NCI-H1694 (cell line): Measurements from ENCODE around the gene RBM20.
"Not testable (repeated sequence)": the region's sequence is repeated elsewhere in the genome, so short reads cannot be mapped to it uniquely, and the experiment has no call there.

Source experiments
- DNase-seq: peaks from one replicate; lab custom pipeline; 2025; lab: John Stamatoyannopoulos, UW

RBM20 gene

GRCh38 chr10:110704906-110705476, 60.9 kb downstream of the RBM20 start:
- no peak for DNase-seq

- not testable (repeated sequence) for DNase-seq
Measured at GRCh38 chr10:110705596-110705995, 61.5 kb downstream of the RBM20 start.

DNA sequence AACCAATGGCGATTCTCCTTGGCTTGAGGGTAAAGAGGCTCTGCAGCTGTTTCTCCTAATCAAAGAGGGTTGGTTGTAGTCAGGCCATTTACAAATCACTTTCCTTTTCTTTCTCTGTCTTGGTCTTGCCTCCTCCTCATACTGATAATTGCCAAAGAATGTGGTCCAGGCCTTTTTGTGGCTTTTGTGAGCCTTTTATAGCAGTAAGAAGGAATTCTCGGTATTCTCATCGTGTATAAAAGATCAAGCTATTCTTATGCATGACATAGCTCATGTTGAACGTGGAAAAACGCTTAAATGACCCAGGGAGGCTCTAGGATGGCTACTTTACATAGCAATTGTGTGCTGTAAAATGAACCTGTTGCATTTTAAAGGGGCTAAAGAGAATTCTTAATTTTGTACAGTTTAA, 62.6 kb downstream of the RBM20 start:
- no peak for DNase-seq

DNA sequence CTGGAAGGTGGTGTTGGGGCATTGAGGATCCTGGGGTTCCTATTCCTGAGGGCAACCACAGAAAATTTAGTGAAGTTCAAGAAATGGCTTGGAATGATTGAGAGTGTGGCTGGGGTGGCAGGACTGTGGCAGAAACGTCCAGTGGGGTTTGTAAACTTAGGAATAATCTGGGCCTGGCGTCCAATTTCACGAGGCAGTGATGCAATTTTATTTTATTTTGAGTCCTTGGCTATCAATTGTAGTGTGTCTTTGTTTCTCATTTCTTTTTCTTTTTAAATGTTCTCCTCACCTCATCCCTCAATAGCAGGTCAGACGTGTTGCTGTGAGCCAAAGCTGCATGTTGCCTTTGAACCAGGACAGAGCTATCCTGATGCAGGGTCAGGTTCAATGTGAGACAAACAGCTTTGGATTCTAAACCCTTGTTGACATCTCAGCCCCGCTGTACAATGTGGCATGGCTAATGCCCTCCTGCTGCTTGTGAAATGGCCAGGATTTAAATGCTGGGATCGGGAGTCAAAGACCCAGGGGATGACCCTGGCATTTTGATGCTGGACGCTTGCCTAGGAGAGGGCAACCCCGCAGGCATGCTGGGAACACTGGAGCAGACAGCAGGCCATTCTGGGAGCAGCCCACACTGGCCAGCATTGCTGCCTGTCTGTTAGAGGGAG, 64.8 kb downstream of the RBM20 start:
- DNase-seq = no peak

DNA sequence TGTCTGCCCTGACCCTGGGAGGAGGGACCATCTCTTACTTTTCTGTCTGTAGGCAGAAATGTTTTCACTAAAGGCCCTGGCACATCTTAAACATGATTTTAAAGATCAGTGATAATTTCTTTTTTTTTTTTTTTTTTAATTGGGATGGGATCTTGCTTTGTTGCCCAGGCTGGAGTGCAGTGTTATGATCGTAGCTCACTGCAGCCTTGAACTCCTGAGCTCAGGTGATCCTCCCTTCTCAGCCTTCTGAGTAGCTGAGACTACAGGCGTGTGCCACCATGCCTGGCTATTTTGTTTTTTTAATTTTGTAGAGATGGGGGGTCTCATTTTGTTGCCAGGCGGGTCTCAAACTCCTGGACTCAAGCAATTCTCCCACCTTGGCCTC, 65.3 kb downstream of the RBM20 start:
- DNase-seq = no peak

DNA sequence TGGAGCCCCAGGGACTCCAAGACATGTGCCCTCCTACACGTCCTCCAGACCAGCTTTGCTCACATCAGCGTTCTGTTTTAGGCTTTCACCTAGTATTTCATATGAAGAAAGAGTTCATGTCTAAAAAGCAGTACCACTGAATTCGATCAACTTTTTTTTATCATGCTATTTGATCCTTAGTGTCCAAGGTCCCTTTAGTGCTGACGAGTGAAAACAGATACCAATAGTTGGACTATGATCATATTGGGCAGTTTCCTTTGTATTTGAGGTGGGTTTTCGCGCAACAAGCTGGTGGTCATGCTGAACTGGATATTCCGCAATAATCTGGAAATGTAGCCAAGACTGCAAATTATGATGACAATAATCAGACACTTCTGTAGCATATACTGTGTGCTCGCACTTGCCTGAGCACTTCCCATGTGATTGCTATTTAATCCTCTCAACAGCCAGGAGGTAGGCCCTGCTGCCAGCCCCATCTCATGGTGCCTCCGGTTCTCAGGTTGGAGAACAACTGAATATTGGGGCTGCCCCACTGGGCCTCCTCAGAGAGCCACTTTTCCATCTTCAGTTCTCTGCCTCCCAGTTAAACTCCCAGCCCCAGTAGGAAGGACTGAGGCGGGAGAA, 65.9 kb downstream of the RBM20 start:
- no peak for DNase-seq

DNA sequence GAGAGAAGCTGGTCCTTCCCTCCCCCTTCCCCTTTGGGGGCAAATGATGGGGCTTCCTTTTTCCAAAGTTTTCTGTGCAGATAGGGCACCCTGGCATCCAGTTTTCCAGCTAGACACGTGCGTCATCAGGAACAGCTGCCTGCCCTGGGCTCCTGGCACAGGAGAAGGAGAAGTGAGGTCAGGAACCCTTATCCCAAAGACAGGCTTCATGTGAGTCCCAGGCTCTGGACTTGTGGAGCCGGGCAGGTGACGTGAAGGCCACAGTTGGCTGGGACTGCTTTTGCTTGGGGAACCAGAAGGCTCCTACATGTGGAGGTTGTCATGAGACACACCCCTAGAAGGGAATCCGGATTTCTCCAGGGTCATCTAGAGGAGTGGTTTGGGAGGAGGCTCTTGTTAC, 66.5 kb downstream of the RBM20 start:
- DNase-seq = no peak

- no peak for DNase-seq
Measured at GRCh38 chr10:110711382-110711781, 67.2 kb downstream of the RBM20 start.

- no peak for DNase-seq
Measured at GRCh38 chr10:110714356-110714755, 70.2 kb downstream of the RBM20 start.

DNA sequence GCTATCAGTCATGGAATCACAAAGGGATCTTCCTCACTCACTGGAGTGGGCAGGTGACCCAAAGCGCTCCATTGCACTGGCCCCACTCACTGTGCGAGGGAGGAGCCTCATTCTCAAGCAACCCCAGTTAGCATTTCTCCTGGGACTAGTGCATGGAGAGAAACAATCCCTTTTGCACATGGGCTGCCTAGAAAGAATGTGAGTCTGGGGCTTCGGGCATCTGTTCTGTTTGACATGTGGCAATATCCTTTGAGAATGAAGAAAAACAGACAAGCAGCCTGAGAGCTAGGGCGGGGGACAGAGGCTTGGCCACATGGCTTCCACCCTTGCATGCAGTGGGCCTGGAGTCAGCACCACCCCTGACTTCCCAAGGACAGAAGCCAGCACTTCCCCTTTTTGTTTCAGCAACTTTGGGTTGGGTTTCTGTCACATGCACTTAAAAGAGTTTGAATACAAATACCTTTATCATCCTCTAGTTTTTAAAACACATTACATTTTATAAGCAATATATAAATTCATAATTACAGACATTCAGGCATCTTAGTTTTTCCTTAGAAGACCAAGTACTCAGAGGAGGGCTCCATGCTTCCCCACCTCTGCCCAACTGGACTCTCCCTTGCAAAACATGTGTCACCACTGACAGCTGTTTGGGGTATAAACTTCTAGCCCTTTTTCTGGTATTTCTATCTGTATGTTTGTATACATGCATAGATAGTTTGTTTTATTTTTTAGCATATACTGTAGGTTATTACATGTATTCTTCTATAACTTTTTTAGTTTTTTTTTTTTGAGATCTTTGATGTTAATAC, 73.8 kb downstream of the RBM20 start:
- peak; percentile 53 for DNase-seq

- no peak for DNase-seq
Measured at GRCh38 chr10:110721406-110722038, 77.4 kb downstream of the RBM20 start.

GRCh38 chr10:110723224-110723891, 79.2 kb downstream of the RBM20 start:
- no peak for DNase-seq

- DNase-seq = no peak
Measured at GRCh38 chr10:110724116-110724921, 80.2 kb downstream of the RBM20 start.

DNA sequence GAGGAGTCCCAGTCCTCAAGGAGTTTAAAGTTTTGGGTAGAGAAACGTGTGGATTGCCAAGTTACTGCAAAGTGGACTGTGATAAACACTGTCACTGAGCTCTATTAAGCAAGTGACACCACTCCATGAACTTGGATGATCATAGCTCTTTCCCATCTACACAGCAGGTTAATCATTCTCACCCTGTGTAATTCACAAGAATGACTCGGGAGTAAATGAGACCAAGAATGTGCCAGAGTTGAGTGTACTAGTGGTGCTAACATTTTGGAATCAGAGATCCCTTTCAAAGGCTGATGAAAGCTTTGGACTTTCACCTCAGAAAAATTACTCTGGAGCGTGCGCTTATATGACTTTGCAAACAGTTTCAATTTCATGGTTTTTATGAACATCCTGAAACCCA, 80.8 kb downstream of the RBM20 start:
- no peak for DNase-seq

- DNase-seq = peak; percentile 37
Measured at GRCh38 chr10:110725801-110726630, 81.9 kb downstream of the RBM20 start.

- DNase-seq = not testable (repeated sequence)
Measured at GRCh38 chr10:110727785-110728184, 83.6 kb downstream of the RBM20 start.

DNA sequence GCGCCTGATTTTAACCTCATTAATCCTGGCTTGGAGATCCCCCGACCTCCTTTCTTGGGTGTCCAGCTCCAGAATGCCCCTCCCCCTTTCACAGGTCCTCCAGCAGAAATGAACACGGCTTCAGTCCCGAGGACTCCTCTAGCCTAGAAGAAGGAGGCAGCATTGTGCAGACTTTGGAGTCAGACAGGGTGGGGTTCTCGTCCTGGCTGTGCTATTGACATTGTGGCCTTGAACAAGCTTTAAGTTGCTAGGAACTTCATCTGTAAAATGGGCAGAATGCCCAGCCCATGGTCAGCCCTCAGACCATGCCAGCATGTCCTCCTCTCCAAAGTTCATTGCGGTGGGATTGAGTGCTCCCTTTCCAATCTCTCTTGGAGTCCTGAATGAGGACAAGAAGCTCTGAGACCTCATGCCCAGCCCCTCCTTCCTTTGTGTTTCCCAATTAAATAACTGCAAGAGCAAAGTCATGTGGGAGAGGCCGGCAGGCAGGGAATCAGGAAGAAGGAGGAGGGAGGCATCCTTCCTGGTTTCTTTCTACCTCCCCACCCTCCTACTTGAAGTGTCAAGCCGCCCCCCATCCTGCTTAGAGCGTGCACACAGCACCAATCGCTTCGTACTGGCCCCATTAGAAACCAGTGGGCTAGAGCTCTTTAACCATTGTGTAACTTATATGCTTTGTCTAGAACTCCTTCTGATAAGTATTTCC, 86.4 kb downstream of the RBM20 start:
- DNase-seq = no peak

DNA sequence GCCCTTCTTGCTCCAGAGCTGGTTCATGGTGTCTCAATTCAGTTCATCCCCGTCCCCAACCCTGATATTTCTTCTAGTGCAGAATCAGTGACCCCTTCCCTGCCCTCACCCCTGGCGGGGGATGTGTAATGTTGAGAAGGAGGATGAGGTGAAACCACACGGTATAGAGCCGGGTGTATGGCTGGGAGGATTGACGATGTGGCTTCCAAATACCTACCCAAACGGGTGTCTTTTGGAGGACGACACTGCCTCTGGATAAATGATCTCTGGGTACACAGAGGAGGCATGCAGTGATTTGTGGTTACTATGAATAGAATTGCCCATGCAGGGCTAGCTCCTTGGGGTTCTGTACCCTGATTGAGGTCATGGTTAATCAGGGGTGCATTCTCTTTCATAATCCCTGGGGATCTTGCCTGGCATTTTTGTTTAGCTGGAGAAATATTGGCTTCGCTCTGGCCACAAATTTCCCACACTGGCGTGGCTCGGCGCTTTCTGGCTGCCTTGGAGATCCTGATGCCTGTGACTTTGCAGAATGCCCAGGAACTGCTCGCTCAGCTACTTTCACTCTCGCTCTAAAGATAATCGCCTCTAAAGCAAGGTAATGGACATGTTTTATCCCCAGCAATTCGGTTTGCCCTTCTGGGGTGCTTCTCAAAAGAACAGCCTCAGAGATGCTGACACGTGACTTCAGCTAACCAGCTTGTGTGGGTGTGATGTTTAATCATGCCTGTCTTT, 89.2 kb downstream of the RBM20 start:
- no peak for DNase-seq

- DNase-seq = no peak
Measured at GRCh38 chr10:110735620-110736027, 91.5 kb downstream of the RBM20 start.
